Ishikawa (cell line): ENCODE measurements around the gene CMTM2.

Experiments
- CEBPB ChIP-seq: IDR thresholded peaks from 2 replicates; pipeline ENCODE4 v1.6.1; 2012
- TCF12 ChIP-seq: IDR thresholded peaks from 2 replicates; pipeline ENCODE4 v1.6.1; 2012; ENCODE audit warnings: low read depth
- TEAD4 ChIP-seq: IDR thresholded peaks from 2 replicates; pipeline ENCODE4 v1.6.1; 2012
- YY1 ChIP-seq: IDR thresholded peaks from 2 replicates; pipeline ENCODE4 v1.6.1; 2012; ENCODE audit warnings: low read depth
- ZBTB7A ChIP-seq: IDR thresholded peaks from 2 replicates; pipeline ENCODE4 v1.6.1; 2012; ENCODE audit warnings: low read depth
- TF ChIP-seq, protein P1 (sequence below): IDR thresholded peaks from 2 replicates; pipeline ENCODE4 v1.6.1; 2012; ENCODE audit warnings: low read depth, mild to moderate bottlenecking
- TF ChIP-seq, protein P2 (sequence below): IDR thresholded peaks from 2 replicates; pipeline ENCODE4 v1.6.1; 2012

DNA sequence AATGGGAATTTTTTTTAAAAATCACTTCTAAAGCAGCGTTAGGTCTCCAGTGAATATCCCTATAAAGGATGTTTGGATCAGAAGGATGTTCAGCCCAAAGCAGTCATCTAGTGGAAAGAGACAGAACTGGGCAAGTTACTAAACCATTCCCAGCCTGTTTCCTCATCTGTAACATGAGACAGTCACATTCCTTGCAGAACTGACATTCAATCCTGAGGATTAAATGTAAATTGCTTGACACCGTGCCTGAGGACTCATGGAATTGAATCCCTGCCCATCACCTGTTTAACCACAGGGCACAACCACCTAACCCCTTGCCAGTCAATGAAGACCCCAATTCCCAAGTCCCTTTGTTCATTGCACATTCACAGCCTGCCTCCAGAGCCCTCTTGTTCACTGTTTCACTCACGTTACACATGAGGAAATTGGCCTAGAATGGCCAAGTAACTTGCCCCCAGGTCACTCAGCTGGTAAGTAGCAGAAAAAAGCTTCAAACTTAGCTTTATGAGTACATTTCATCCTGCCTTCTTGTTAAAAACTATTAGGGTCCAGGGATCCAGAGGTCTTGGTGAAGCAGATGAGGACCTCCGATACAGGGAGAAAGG is 1.4 kb downstream of the CMTM2 start:
- TF ChIP-seq TEAD4 (peak; percentile 92), TCF12 (peak; percentile 67; the same call in 1 of the 2 replicates), CEBPB (peak; percentile 73; the same call in 1 of the 2 replicates), YY1 (no peak), ZBTB7A (0 out of 2 replicates have a peak, but pooled peaks have one; percentile 52)
- TF ChIP-seq, protein P1, sequence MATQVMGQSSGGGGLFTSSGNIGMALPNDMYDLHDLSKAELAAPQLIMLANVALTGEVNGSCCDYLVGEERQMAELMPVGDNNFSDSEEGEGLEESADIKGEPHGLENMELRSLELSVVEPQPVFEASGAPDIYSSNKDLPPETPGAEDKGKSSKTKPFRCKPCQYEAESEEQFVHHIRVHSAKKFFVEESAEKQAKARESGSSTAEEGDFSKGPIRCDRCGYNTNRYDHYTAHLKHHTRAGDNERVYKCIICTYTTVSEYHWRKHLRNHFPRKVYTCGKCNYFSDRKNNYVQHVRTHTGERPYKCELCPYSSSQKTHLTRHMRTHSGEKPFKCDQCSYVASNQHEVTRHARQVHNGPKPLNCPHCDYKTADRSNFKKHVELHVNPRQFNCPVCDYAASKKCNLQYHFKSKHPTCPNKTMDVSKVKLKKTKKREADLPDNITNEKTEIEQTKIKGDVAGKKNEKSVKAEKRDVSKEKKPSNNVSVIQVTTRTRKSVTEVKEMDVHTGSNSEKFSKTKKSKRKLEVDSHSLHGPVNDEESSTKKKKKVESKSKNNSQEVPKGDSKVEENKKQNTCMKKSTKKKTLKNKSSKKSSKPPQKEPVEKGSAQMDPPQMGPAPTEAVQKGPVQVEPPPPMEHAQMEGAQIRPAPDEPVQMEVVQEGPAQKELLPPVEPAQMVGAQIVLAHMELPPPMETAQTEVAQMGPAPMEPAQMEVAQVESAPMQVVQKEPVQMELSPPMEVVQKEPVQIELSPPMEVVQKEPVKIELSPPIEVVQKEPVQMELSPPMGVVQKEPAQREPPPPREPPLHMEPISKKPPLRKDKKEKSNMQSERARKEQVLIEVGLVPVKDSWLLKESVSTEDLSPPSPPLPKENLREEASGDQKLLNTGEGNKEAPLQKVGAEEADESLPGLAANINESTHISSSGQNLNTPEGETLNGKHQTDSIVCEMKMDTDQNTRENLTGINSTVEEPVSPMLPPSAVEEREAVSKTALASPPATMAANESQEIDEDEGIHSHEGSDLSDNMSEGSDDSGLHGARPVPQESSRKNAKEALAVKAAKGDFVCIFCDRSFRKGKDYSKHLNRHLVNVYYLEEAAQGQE = no peak
- TF ChIP-seq, protein P2, sequence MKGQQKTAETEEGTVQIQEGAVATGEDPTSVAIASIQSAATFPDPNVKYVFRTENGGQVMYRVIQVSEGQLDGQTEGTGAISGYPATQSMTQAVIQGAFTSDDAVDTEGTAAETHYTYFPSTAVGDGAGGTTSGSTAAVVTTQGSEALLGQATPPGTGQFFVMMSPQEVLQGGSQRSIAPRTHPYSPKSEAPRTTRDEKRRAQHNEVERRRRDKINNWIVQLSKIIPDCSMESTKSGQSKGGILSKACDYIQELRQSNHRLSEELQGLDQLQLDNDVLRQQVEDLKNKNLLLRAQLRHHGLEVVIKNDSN = no peak
